Calu3 (cell line): Measurements from ENCODE around the gene AKAP10. TPM values are rescaled to one million over a fixed set of nuclear protein-coding genes. Genes with fewer than 3 reads are reported as not detected.

ENCODE experiments used
- BruUV-seq: library from RNA; stranded (reverse); fragments of 400-500 nt; replicated peaks from 2 replicates; lab custom pipeline; 2021; lab: Mats Ljungman, UMichigan
- CTCF ChIA-PET: fragments of 300-600 bp; sonication (Branson Sonifier 250); formaldehyde crosslinking; loops from one replicate; lab custom pipeline; 2022; ENCODE audit warnings: antibody characterized with exemption; lab: Charles Lee
- DNase-seq: peaks from one replicate; pipeline ENCODE4 v3.0.0; 2022
- H3K27ac Mint-ChIP-seq: one replicate; pipeline ENCODE4 v1.8.0; 2022; ENCODE audit warnings: mixed read lengths; ENCODE audit not compliant: unreplicated experiment
- H3K27me3 Mint-ChIP-seq: one replicate; pipeline ENCODE4 v1.8.0; 2022; ENCODE audit warnings: mixed read lengths; ENCODE audit not compliant: unreplicated experiment
- H3K36me3 Mint-ChIP-seq: one replicate; pipeline ENCODE4 v1.8.0; 2022; ENCODE audit warnings: mild to moderate bottlenecking, moderate library complexity, mixed read lengths; ENCODE audit not compliant: insufficient read depth, unreplicated experiment
- H3K4me1 Mint-ChIP-seq: one replicate; pipeline ENCODE4 v1.8.0; 2022; ENCODE audit warnings: mild to moderate bottlenecking, low read depth, mixed read lengths; ENCODE audit not compliant: unreplicated experiment
- H3K4me3 Mint-ChIP-seq: one replicate; pipeline ENCODE4 v1.8.0; 2022; ENCODE audit warnings: mild to moderate bottlenecking, low read depth, moderate library complexity, mixed read lengths; ENCODE audit not compliant: unreplicated experiment
- H3K9me3 Mint-ChIP-seq: one replicate; pipeline ENCODE4 v1.8.0; 2022; ENCODE audit warnings: low read depth, mixed read lengths; ENCODE audit not compliant: unreplicated experiment
- CTCF ChIP-seq: fragments of 200-600 bp; IDR thresholded peaks from one replicate; pipeline ENCODE4 v1.8.0; 2022; ENCODE audit warnings: antibody characterized with exemption; ENCODE audit not compliant: unreplicated experiment
- intact Hi-C: fragments of 100-400 bp; cut with micrococcal nuclease; formaldehyde crosslinking; loops from one replicate; pipeline ENCODE4 v1.10.0; 2022; ENCODE audit not compliant: unreplicated experiment
- total RNA-seq: library from RNA; stranded (reverse); gene quantifications from 2 replicates; pipeline ENCODE4 v1.2.3, GENCODE V29; 2022

The AKAP10 gene
- total RNA-seq, 1 experiment from 2014 or later: 25.2 TPM

GRCh38 chr17:20009052-20009301, 31.3 kb upstream of the AKAP10 start:
- Mint-ChIP-seq H3K9me3 (no peaks in the 10 kb centered on the region), H3K36me3 (peaks cover 14% of the 10 kb centered on the region), H3K4me1 (peaks cover 9% of the 10 kb centered on the region), H3K4me3 (peak overlapping the region; percentile 82), H3K27ac (no peak overlapping the region), H3K27me3 (peaks cover 77% of the 10 kb centered on the region)
- intact Hi-C loops: no loop called here
- no TSS peak for BruUV-seq
- no peak for TF ChIP-seq CTCF
- no peak for DNase-seq
- CTCF ChIA-PET: no interaction called here

GRCh38 chr17:20008242-20009051, 30.8 kb upstream of the AKAP10 start:
- intact Hi-C loops: no loop called here
- peak; percentile 13 for DNase-seq
- Mint-ChIP-seq H3K27me3 (peaks cover 76% of the 10 kb centered on the region), H3K36me3 (peaks cover 14% of the 10 kb centered on the region), H3K4me3 (peak overlapping the region; percentile 82), H3K4me1 (peaks cover 9% of the 10 kb centered on the region), H3K27ac (no peak overlapping the region), H3K9me3 (no peaks in the 10 kb centered on the region)
- CTCF ChIA-PET: no interaction called here
- BruUV-seq: no TSS peak
- TF ChIP-seq CTCF: no peak

GRCh38 chr17:19996502-19996901, 18.9 kb upstream of the AKAP10 start:
- CTCF ChIA-PET: no interaction called here
- no peak for TF ChIP-seq CTCF
- peaks cover 40% of the 10 kb centered on the region for H3K27me3 Mint-ChIP-seq
- H3K4me1 Mint-ChIP-seq: no peaks in the 10 kb centered on the region
- peak; percentile 4 for DNase-seq
- no peaks in the 10 kb centered on the region for H3K36me3 Mint-ChIP-seq
- no peak overlapping the region for H3K4me3 Mint-ChIP-seq
- no peaks in the 10 kb centered on the region for H3K9me3 Mint-ChIP-seq
- no peak overlapping the region for H3K27ac Mint-ChIP-seq
- no TSS peak for BruUV-seq
- intact Hi-C loops: no loop called here

GRCh38 chr17:19996086-19996485, 18.5 kb upstream of the AKAP10 start:
- CTCF ChIA-PET: no interaction called here
- no peaks in the 10 kb centered on the region for H3K9me3 Mint-ChIP-seq
- peaks cover 40% of the 10 kb centered on the region for H3K27me3 Mint-ChIP-seq
- intact Hi-C loops: no loop called here
- TF ChIP-seq CTCF: no peak
- H3K36me3 Mint-ChIP-seq: no peaks in the 10 kb centered on the region
- H3K4me3 Mint-ChIP-seq: no peak overlapping the region
- no peaks in the 10 kb centered on the region for H3K4me1 Mint-ChIP-seq
- no peak overlapping the region for H3K27ac Mint-ChIP-seq
- BruUV-seq: no TSS peak
- DNase-seq: no peak
